GM13977 (cell line): ENCODE results near the gene TSPAN4.

Experiments
- DNase-seq: peaks from one replicate; pipeline ENCODE4 v3.0.0; 2012; ENCODE audit warnings: low spot score
- CTCF ChIP-seq: IDR thresholded peaks from 2 replicates; pipeline ENCODE4 v1.5.1; 2012; ENCODE audit warnings: mild to moderate bottlenecking, control low read depth; ENCODE audit not compliant: insufficient read depth; ENCODE audit errors: extremely low read depth, missing control alignments
- in situ Hi-C: fragments of 300-500 bp; cut with MboI; formaldehyde crosslinking; loops from one replicate; pipeline ENCODE4 v1.12.0; 2022; ENCODE audit warnings: low sequenced_read_pairs, low pct_unique_long_range_greater_than_20kb, mixed read lengths, inconsistent platforms; ENCODE audit not compliant: unreplicated experiment

The TSPAN4 gene

GRCh38 chr11:882596-882995 lies 39.9 kb downstream of the TSPAN4 start:
- in situ Hi-C loops: no loop called here
- TF ChIP-seq CTCF: no peak
- DNase-seq: no peak

GRCh38 chr11:883527-883926 lies 40.9 kb downstream of the TSPAN4 start:
- TF ChIP-seq CTCF: no peak
- no peak for DNase-seq
- in situ Hi-C loops: no loop called here

- in situ Hi-C loops: no loop called here
- DNase-seq: no peak
- no peak for TF ChIP-seq CTCF
Observed at GRCh38 chr11:884578-885070, 42.0 kb downstream of the TSPAN4 start.

DNA sequence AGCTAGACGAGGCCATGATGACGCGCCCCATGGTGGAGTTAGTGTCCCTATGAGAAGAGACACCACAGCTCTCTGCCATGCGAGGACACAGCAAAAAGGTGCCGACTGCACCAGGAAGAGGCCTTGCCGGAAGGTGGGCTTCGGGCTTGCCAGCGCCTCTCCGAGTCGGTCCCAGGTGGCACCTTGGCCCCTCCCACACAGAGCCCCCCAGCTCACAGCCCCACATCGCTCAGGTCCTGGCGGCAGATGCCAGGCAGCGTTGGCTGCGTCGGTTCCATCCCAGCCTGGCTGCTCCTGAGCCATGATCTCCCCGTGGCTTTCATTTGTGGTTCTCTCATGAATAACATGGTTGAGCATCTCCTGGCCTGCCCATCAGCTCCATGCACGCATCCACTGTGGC lies 43.9 kb downstream of the TSPAN4 start:
- in situ Hi-C loops: no loop called here
- TF ChIP-seq CTCF: no peak

GRCh38 chr11:887589-887988 lies 44.9 kb downstream of the TSPAN4 start:
- no peak for TF ChIP-seq CTCF
- in situ Hi-C loops: no loop called here
- DNase-seq: no peak

More for the DNA sequence above, 43.9 kb downstream of the TSPAN4 start:
- DNase-seq: no peak

GRCh38 chr11:888310-889212 lies 45.9 kb downstream of the TSPAN4 start:
- no peak for TF ChIP-seq CTCF
- in situ Hi-C loops: no loop called here
- DNase-seq: no peak
